ENCODE measurements around the gene FBLN5. TPM values are rescaled to one million over a fixed set of nuclear protein-coding genes. Genes with fewer than 3 reads are reported as not detected.

FBLN5 gene
- total RNA-seq, 1 donor from 2014 or later: 24.5 TPM

DNA sequence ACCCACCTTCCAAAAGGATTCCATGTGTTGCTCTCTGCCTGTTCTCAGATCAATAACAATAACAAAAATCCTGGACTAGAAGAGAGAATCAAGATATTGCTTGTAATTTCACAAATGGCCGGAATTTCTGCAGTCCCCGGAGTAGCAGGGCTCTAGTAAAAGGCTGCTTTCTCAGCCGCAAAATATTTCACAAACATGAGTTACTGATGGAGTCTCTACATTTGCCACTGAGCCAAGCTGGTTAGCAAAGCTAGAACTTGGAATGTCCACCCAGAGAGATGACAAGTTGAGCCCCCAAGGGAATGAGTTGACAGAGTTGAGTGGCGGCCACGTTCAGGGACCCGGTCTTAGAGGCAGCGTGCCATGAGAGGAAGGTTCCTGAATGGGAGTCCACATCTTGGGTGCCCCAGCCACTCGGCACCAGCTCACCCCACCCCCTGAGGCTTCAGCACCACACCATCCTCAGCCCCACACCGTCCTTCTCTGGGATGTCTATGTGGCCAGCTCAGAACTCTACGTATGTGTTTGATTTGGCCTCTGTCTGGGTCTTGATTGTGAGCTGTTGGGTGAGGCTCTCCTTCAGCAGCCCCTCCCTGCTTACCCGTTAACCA lies 15.9 kb downstream of the FBLN5 start:
- Histone ChIP-seq H3K27ac (ENCODE audit: low read depth, low read length) (no peak overlapping the region), H3K27me3 (ENCODE audit: control insufficient read depth in 3 of 3, insufficient read depth in 3 of 3, low read length in 3 of 3) (peaks cover 0 to 2% (median 0%) of the 10 kb centered on the region in 3 donors), H3K4me3 (ENCODE audit: low read length in 3 of 3) (no peak overlapping the region), H3K4me1 (ENCODE audit: control insufficient read depth in 3 of 3, insufficient read depth in 3 of 3, low read length in 3 of 3) (peaks cover 0 to 2% (median 0%) of the 10 kb centered on the region in 3 donors), H3K9me3 (ENCODE audit: control insufficient read depth in 3 of 3, low read length in 3 of 3) (no peaks in the 10 kb centered on the region), H3K9ac (ENCODE audit: low read depth in 1 of 3, low read length in 3 of 3) (no peak overlapping the region), H3K36me3 (ENCODE audit: control insufficient read depth in 3 of 3, insufficient read depth in 3 of 3, low read length in 3 of 3) (peaks cover 0 to 4% (median 0%) of the 10 kb centered on the region in 3 donors)

DNA sequence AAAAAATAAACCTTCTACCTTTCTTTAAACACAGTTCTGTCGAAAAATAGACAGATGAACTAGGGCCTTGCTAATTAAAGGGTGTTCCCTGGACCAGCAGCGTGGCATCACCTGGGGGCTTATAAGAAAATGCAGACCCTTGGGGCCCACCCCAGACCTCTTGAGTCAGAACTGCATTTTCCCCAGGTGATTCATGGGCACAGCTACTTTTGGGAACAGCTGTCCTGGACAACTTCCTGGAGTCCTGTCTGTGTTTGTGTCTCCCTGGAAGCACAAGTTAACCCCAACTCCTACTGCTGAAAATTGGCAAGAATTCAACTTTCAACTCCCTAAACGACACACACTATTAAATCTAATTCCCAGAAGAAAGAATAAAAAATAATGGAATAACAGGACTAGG lies 17.8 kb downstream of the FBLN5 start:
- Histone ChIP-seq H3K4me1 (ENCODE audit: control insufficient read depth in 3 of 3, insufficient read depth in 3 of 3, low read length in 3 of 3) (peaks cover 0 to 12% (median 3%) of the 10 kb centered on the region in 3 donors), H3K9me3 (ENCODE audit: control insufficient read depth in 3 of 3, low read length in 3 of 3) (no peaks in the 10 kb centered on the region), H3K27ac (ENCODE audit: low read depth, low read length) (no peak overlapping the region), H3K4me3 (ENCODE audit: low read length in 3 of 3) (no peak overlapping the region), H3K27me3 (ENCODE audit: control insufficient read depth in 3 of 3, insufficient read depth in 3 of 3, low read length in 3 of 3) (peaks cover 0 to 2% (median 0%) of the 10 kb centered on the region in 3 donors), H3K9ac (ENCODE audit: low read depth in 1 of 3, low read length in 3 of 3) (no peak overlapping the region), H3K36me3 (ENCODE audit: control insufficient read depth in 3 of 3, insufficient read depth in 3 of 3, low read length in 3 of 3) (no peaks in the 10 kb centered on the region)

- H3K4me3 ChIP-seq (ENCODE audit: low read length in 3 of 3): no peak overlapping the region
- H3K9ac ChIP-seq (ENCODE audit: low read depth in 1 of 3, low read length in 3 of 3): no peak overlapping the region
- no peaks in the 10 kb centered on the region for H3K9me3 ChIP-seq (ENCODE audit: control insufficient read depth in 3 of 3, low read length in 3 of 3)
- no peaks in the 10 kb centered on the region for H3K36me3 ChIP-seq (ENCODE audit: control insufficient read depth in 3 of 3, insufficient read depth in 3 of 3, low read length in 3 of 3)
- no peak overlapping the region for H3K27ac ChIP-seq (ENCODE audit: low read depth, low read length)
- H3K27me3 ChIP-seq (ENCODE audit: control insufficient read depth in 3 of 3, insufficient read depth in 3 of 3, low read length in 3 of 3): no peaks in the 10 kb centered on the region
- peaks cover 6 to 14% (median 7%) of the 10 kb centered on the region in 3 donors for H3K4me1 ChIP-seq (ENCODE audit: control insufficient read depth in 3 of 3, insufficient read depth in 3 of 3, low read length in 3 of 3)
These were observed 19.7 kb downstream of the FBLN5 start for GRCh38 chr14:91927800-91928199.

- Histone ChIP-seq H3K4me1 (ENCODE audit: control insufficient read depth in 3 of 3, insufficient read depth in 3 of 3, low read length in 3 of 3) (peaks cover 7 to 12% (median 8%) of the 10 kb centered on the region in 3 donors), H3K27ac (ENCODE audit: low read depth, low read length) (no peak overlapping the region), H3K36me3 (ENCODE audit: control insufficient read depth in 3 of 3, insufficient read depth in 3 of 3, low read length in 3 of 3) (no peaks in the 10 kb centered on the region), H3K9ac (ENCODE audit: low read depth in 1 of 3, low read length in 3 of 3) (no peak overlapping the region), H3K4me3 (ENCODE audit: low read length in 3 of 3) (no peak overlapping the region), H3K27me3 (ENCODE audit: control insufficient read depth in 3 of 3, insufficient read depth in 3 of 3, low read length in 3 of 3) (no peaks in the 10 kb centered on the region), H3K9me3 (ENCODE audit: control insufficient read depth in 3 of 3, low read length in 3 of 3) (no peaks in the 10 kb centered on the region)
These were observed 20.3 kb downstream of the FBLN5 start for GRCh38 chr14:91927191-91927590.

- no peaks in the 10 kb centered on the region for H3K27me3 ChIP-seq (ENCODE audit: control insufficient read depth in 3 of 3, insufficient read depth in 3 of 3, low read length in 3 of 3)
- H3K4me3 ChIP-seq (ENCODE audit: low read length in 3 of 3): no peak overlapping the region
- no peak overlapping the region for H3K9ac ChIP-seq (ENCODE audit: low read depth in 1 of 3, low read length in 3 of 3)
- H3K4me1 ChIP-seq (ENCODE audit: control insufficient read depth in 3 of 3, insufficient read depth in 3 of 3, low read length in 3 of 3): peaks cover 7 to 12% (median 8%) of the 10 kb centered on the region in 3 donors
- no peaks in the 10 kb centered on the region for H3K36me3 ChIP-seq (ENCODE audit: control insufficient read depth in 3 of 3, insufficient read depth in 3 of 3, low read length in 3 of 3)
- no peak overlapping the region for H3K27ac ChIP-seq (ENCODE audit: low read depth, low read length)
- no peaks in the 10 kb centered on the region for H3K9me3 ChIP-seq (ENCODE audit: control insufficient read depth in 3 of 3, low read length in 3 of 3)
These were observed 21.2 kb downstream of the FBLN5 start for GRCh38 chr14:91926131-91926890.

DNA sequence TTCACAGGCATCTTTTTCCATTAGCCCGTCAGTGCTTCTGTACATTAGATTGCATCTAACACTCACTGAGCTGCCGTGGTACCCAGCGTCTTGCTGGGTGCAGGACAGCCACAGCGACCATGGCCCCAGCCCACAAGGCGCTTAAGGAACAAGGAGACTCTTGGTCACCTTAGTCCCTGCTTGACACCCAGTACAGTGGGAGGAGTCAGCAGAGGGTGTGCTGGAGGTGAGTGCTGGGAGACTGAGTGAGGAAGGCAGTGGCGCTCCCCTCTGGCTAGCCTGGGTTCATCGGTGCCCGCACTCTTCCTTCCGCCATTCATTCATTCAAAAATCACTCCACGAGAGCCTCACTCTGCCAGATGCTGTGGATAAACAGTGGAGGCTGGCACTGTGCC lies 21.8 kb downstream of the FBLN5 start:
- no peaks in the 10 kb centered on the region for H3K36me3 ChIP-seq (ENCODE audit: control insufficient read depth in 3 of 3, insufficient read depth in 3 of 3, low read length in 3 of 3)
- no peaks in the 10 kb centered on the region for H3K27me3 ChIP-seq (ENCODE audit: control insufficient read depth in 3 of 3, insufficient read depth in 3 of 3, low read length in 3 of 3)
- H3K9me3 ChIP-seq (ENCODE audit: control insufficient read depth in 3 of 3, low read length in 3 of 3): no peaks in the 10 kb centered on the region
- H3K9ac ChIP-seq (ENCODE audit: low read depth in 1 of 3, low read length in 3 of 3): no peak overlapping the region
- no peak overlapping the region for H3K4me3 ChIP-seq (ENCODE audit: low read length in 3 of 3)
- H3K4me1 ChIP-seq (ENCODE audit: control insufficient read depth in 3 of 3, insufficient read depth in 3 of 3, low read length in 3 of 3): peaks cover 7 to 13% (median 8%) of the 10 kb centered on the region in 3 donors
- no peak overlapping the region for H3K27ac ChIP-seq (ENCODE audit: low read depth, low read length)

GRCh38 chr14:91925001-91925726 lies 22.3 kb downstream of the FBLN5 start:
- Histone ChIP-seq H3K4me3 (ENCODE audit: low read length in 3 of 3) (peak overlapping the region in 1 of 3 donors; percentile 12), H3K27me3 (ENCODE audit: control insufficient read depth in 3 of 3, insufficient read depth in 3 of 3, low read length in 3 of 3) (no peaks in the 10 kb centered on the region), H3K4me1 (ENCODE audit: control insufficient read depth in 3 of 3, insufficient read depth in 3 of 3, low read length in 3 of 3) (peaks cover 7 to 17% (median 8%) of the 10 kb centered on the region in 3 donors), H3K9me3 (ENCODE audit: control insufficient read depth in 3 of 3, low read length in 3 of 3) (no peaks in the 10 kb centered on the region), H3K9ac (ENCODE audit: low read depth in 1 of 3, low read length in 3 of 3) (no peak overlapping the region), H3K36me3 (ENCODE audit: control insufficient read depth in 3 of 3, insufficient read depth in 3 of 3, low read length in 3 of 3) (no peaks in the 10 kb centered on the region), H3K27ac (ENCODE audit: low read depth, low read length) (no peak overlapping the region)

DNA sequence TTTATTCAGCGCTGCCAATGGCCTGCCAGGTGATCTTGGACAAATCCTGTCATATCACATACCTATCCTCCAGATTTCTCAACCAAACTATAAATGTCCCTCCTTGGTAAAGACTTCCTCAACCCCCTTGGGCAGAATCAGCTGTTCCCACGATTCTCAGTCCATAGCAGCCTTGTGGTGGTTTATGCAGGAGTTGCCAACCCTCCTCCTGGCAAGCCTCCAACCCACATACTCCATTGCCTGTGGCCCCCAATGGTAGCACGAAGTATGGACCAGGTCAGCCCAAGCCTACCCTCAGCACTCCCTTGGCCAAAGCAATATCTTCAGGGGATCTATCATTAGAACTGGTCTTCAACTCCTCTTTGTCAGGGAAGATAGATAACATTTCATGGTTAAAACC lies 27.0 kb downstream of the FBLN5 start:
- H3K4me1 ChIP-seq (ENCODE audit: control insufficient read depth in 3 of 3, insufficient read depth in 3 of 3, low read length in 3 of 3): peaks cover 10 to 17% (median 16%) of the 10 kb centered on the region in 3 donors
- no peaks in the 10 kb centered on the region for H3K27me3 ChIP-seq (ENCODE audit: control insufficient read depth in 3 of 3, insufficient read depth in 3 of 3, low read length in 3 of 3)
- no peaks in the 10 kb centered on the region for H3K9me3 ChIP-seq (ENCODE audit: control insufficient read depth in 3 of 3, low read length in 3 of 3)
- H3K27ac ChIP-seq (ENCODE audit: low read depth, low read length): no peak overlapping the region
- H3K36me3 ChIP-seq (ENCODE audit: control insufficient read depth in 3 of 3, insufficient read depth in 3 of 3, low read length in 3 of 3): no peaks in the 10 kb centered on the region
- no peak overlapping the region for H3K4me3 ChIP-seq (ENCODE audit: low read length in 3 of 3)
- no peak overlapping the region for H3K9ac ChIP-seq (ENCODE audit: low read depth in 1 of 3, low read length in 3 of 3)

DNA sequence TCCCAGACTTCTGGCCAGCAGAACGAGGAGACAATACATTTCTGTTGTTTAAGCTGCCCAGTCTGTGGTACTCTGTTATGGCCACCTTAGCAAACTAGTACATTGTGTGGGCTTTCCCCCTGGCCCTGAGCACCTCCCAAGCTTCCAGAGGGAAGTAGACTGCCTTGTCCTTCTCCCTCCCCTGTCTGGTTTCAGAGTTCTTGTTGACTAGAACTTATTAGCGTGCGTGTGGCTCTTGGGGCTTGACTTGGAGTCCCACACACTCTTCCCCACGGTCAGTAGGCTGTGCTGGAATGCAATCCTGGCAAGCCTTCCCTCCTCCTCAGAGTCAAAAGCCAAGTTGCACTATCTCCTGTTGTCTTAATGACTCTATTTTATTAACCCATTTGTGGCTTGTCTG lies 27.7 kb downstream of the FBLN5 start:
- no peaks in the 10 kb centered on the region for H3K9me3 ChIP-seq (ENCODE audit: control insufficient read depth in 3 of 3, low read length in 3 of 3)
- no peak overlapping the region for H3K4me3 ChIP-seq (ENCODE audit: low read length in 3 of 3)
- H3K9ac ChIP-seq (ENCODE audit: low read depth in 1 of 3, low read length in 3 of 3): no peak overlapping the region
- no peak overlapping the region for H3K27ac ChIP-seq (ENCODE audit: low read depth, low read length)
- H3K4me1 ChIP-seq (ENCODE audit: control insufficient read depth in 3 of 3, insufficient read depth in 3 of 3, low read length in 3 of 3): peaks cover 6 to 17% (median 12%) of the 10 kb centered on the region in 3 donors
- no peaks in the 10 kb centered on the region for H3K36me3 ChIP-seq (ENCODE audit: control insufficient read depth in 3 of 3, insufficient read depth in 3 of 3, low read length in 3 of 3)
- no peaks in the 10 kb centered on the region for H3K27me3 ChIP-seq (ENCODE audit: control insufficient read depth in 3 of 3, insufficient read depth in 3 of 3, low read length in 3 of 3)
